ENCODE results near the gene CEMIP. TPM values are rescaled to one million over a fixed set of nuclear protein-coding genes. Genes with fewer than 3 reads are reported as not detected.

The CEMIP gene
- total RNA-seq, 2 experiments from 2014 or later, result not detected

- CTCF ChIA-PET, result interaction anchor here (1.6 kb wide), 1 partner anchor 96 kb away, joined by 3 read pairs; no protein-coding TSS in a partner anchor
- intact Hi-C loops (cut with micrococcal nuclease), result no loop called here
Observed at GRCh38 chr15:80871858-80872257, 92.7 kb downstream of the CEMIP start.

GRCh38 chr15:80873366-80873952 lies 94.3 kb downstream of the CEMIP start:
- CTCF ChIA-PET, result no interaction called here

More at GRCh38 chr15:80871858-80872257, 92.7 kb downstream of the CEMIP start:
- no peak for DNase-seq
- H3K36me3 Mint-ChIP-seq (ENCODE audit: low read depth), result no peaks in the 10 kb centered on the region
- no peaks in the 10 kb centered on the region for H3K27me3 Mint-ChIP-seq (ENCODE audit: low read depth)
- H3K27ac Mint-ChIP-seq, result no peak overlapping the region
- H3K4me3 Mint-ChIP-seq, result no peak overlapping the region
- no peaks in the 10 kb centered on the region for H3K4me1 Mint-ChIP-seq (ENCODE audit: low read depth)
- H3K9me3 Mint-ChIP-seq, result no peaks in the 10 kb centered on the region

GRCh38 chr15:80875568-80876347 lies 96.6 kb downstream of the CEMIP start:
- intact Hi-C loops (cut with micrococcal nuclease), result no loop called here
- no peak overlapping the region for H3K4me3 Mint-ChIP-seq
- DNase-seq, result no peak
- CTCF ChIA-PET, result no interaction called here
- H3K27me3 Mint-ChIP-seq (ENCODE audit: low read depth), result no peaks in the 10 kb centered on the region
- no peaks in the 10 kb centered on the region for H3K9me3 Mint-ChIP-seq
- H3K4me1 Mint-ChIP-seq (ENCODE audit: low read depth), result no peaks in the 10 kb centered on the region
- H3K36me3 Mint-ChIP-seq (ENCODE audit: low read depth), result no peaks in the 10 kb centered on the region
- H3K27ac Mint-ChIP-seq, result no peak overlapping the region

More at GRCh38 chr15:80873366-80873952, 94.3 kb downstream of the CEMIP start:
- Mint-ChIP-seq H3K36me3 (ENCODE audit: low read depth) (no peaks in the 10 kb centered on the region), H3K27me3 (ENCODE audit: low read depth) (no peaks in the 10 kb centered on the region), H3K4me1 (ENCODE audit: low read depth) (no peaks in the 10 kb centered on the region), H3K27ac (no peak overlapping the region), H3K9me3 (no peaks in the 10 kb centered on the region), H3K4me3 (no peak overlapping the region)
- intact Hi-C loops (cut with micrococcal nuclease), result no loop called here
- DNase-seq, result no peak

DNA sequence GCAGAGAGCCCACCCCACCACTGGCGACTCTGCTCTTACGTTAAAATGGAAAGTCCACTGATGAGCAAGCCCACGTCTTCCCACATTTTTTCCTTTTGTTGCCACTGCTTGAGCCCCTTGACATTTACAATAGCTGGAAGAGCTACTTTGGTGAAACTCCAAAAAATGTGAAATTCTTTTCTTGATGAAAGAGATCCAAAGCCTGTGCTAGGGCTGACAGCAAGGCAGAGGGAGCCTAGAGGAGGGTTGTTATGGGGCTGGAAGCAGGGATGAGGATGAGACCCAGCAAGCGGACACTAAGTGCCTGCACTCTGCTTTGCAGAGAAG lies 97.1 kb downstream of the CEMIP start:
- no peaks in the 10 kb centered on the region for H3K9me3 Mint-ChIP-seq
- no peak for DNase-seq
- no peaks in the 10 kb centered on the region for H3K27me3 Mint-ChIP-seq (ENCODE audit: low read depth)
- H3K36me3 Mint-ChIP-seq (ENCODE audit: low read depth), result no peaks in the 10 kb centered on the region
- no peak overlapping the region for H3K4me3 Mint-ChIP-seq
- H3K4me1 Mint-ChIP-seq (ENCODE audit: low read depth), result no peaks in the 10 kb centered on the region
- CTCF ChIA-PET, result no interaction called here
- no peak overlapping the region for H3K27ac Mint-ChIP-seq
- intact Hi-C loops (cut with micrococcal nuclease), result no loop called here

DNA sequence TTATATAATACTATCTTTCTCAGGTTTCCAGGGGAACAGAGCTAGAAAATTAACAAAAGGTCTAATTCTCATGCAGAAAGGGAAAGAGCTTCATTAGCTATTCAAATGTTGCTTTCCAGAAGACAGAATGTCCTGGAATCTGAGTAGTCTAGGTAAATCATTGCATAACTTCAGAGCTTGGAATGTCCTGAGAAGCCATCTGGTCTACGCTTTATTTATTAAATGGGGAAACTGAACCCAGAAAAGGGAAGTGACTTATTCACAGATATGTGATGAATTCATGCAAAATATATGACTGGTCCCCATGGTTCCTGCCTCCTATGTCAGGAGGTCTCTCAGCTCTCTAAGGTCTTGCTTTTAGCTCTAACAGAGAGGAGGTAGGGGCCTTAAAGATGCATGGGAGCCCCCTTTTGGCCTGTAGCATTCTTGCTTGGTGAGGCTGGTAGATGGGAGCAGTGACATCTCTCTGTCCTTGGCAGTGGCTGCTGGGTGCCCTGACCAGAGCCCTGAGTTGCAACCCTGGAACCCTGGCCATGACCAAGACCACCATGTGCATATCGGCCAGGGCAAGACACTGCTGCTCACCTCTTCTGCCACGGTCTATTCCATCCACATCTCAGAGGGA lies 99.2 kb downstream of the CEMIP start:
- no peak for DNase-seq
- CTCF ChIA-PET, result interaction anchor here (1.2 kb wide), 1 partner anchor 17 kb away, joined by 3 read pairs; no protein-coding TSS in a partner anchor
- no peak overlapping the region for H3K27ac Mint-ChIP-seq
- intact Hi-C loops (cut with micrococcal nuclease), result no loop called here
- no peaks in the 10 kb centered on the region for H3K9me3 Mint-ChIP-seq
- no peaks in the 10 kb centered on the region for H3K4me1 Mint-ChIP-seq (ENCODE audit: low read depth)
- no peaks in the 10 kb centered on the region for H3K36me3 Mint-ChIP-seq (ENCODE audit: low read depth)
- no peaks in the 10 kb centered on the region for H3K27me3 Mint-ChIP-seq (ENCODE audit: low read depth)
- H3K4me3 Mint-ChIP-seq, result no peak overlapping the region

DNA sequence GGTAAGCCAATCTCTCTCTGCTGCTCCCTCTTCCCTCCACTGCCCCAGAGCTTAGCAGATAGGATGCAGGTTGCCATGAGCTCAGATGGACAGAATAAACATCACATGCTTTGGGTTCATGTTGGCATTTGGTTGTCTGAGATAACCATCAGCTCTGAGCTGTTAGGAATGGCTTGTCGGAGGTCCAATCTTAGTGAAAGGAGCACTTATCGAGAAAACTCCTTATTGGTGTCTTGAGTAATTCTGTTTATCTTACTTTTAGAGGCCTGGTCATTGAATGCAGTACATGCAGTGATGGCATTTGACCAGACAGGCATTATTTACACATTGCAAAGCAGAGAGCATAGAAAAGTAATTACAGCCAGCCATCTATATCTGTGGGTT lies 99.7 kb downstream of the CEMIP start:
- no peaks in the 10 kb centered on the region for H3K36me3 Mint-ChIP-seq (ENCODE audit: low read depth)
- DNase-seq, result no peak
- H3K27ac Mint-ChIP-seq, result no peak overlapping the region
- no peaks in the 10 kb centered on the region for H3K9me3 Mint-ChIP-seq
- no peaks in the 10 kb centered on the region for H3K4me1 Mint-ChIP-seq (ENCODE audit: low read depth)
- no peaks in the 10 kb centered on the region for H3K27me3 Mint-ChIP-seq (ENCODE audit: low read depth)
- CTCF ChIA-PET, result interaction anchor here (1.2 kb wide), 1 partner anchor 16 kb away, joined by 3 read pairs; no protein-coding TSS in a partner anchor
- no peak overlapping the region for H3K4me3 Mint-ChIP-seq
- intact Hi-C loops (cut with micrococcal nuclease), result no loop called here

- Mint-ChIP-seq H3K4me1 (ENCODE audit: low read depth) (no peaks in the 10 kb centered on the region), H3K27ac (no peak overlapping the region), H3K4me3 (no peak overlapping the region), H3K9me3 (no peaks in the 10 kb centered on the region), H3K27me3 (ENCODE audit: low read depth) (no peaks in the 10 kb centered on the region), H3K36me3 (ENCODE audit: low read depth) (no peaks in the 10 kb centered on the region)
- intact Hi-C loops (cut with micrococcal nuclease), result no loop called here
- no peak for DNase-seq
- CTCF ChIA-PET, result no interaction called here
Observed at GRCh38 chr15:80880086-80880485, 100.9 kb downstream of the CEMIP start.

DNA sequence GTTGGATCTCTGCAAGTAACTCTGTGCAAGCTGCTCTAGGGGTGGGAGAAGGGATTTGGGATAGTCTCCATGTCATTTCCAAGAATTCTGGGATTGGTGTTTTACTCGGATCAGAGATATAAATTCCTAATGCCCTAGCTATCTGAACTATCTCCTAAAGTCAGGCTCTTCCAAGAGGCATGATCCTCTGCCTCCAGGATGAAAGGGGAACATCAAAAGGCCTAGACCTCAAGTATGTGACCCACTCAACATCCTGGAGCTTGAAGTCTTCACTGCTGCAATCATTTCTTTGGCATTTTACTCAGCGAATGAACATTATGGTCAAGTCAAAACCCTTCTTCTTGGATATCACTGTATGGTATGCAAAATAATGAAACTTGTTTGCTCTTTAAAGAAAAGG lies 104.5 kb downstream of the CEMIP start:
- no peak for DNase-seq
- no peak overlapping the region for H3K4me3 Mint-ChIP-seq
- no peak overlapping the region for H3K27ac Mint-ChIP-seq
- no peaks in the 10 kb centered on the region for H3K9me3 Mint-ChIP-seq
- intact Hi-C loops (cut with micrococcal nuclease), result no loop called here
- H3K4me1 Mint-ChIP-seq (ENCODE audit: low read depth), result peaks cover 3% of the 10 kb centered on the region
- CTCF ChIA-PET, result no interaction called here
- H3K27me3 Mint-ChIP-seq (ENCODE audit: low read depth), result no peaks in the 10 kb centered on the region
- H3K36me3 Mint-ChIP-seq (ENCODE audit: low read depth), result no peaks in the 10 kb centered on the region

GRCh38 chr15:80885016-80885579 lies 105.9 kb downstream of the CEMIP start:
- Mint-ChIP-seq H3K9me3 (no peaks in the 10 kb centered on the region), H3K4me1 (ENCODE audit: low read depth) (peaks cover 7% of the 10 kb centered on the region), H3K36me3 (ENCODE audit: low read depth) (no peaks in the 10 kb centered on the region), H3K27ac (no peak overlapping the region), H3K4me3 (no peak overlapping the region), H3K27me3 (ENCODE audit: low read depth) (no peaks in the 10 kb centered on the region)
- intact Hi-C loops (cut with micrococcal nuclease), result no loop called here
- no peak for DNase-seq
- CTCF ChIA-PET, result interaction anchor here (1.0 kb wide), 1 partner anchor 9 kb away, joined by 3 read pairs; no protein-coding TSS in a partner anchor

DNA sequence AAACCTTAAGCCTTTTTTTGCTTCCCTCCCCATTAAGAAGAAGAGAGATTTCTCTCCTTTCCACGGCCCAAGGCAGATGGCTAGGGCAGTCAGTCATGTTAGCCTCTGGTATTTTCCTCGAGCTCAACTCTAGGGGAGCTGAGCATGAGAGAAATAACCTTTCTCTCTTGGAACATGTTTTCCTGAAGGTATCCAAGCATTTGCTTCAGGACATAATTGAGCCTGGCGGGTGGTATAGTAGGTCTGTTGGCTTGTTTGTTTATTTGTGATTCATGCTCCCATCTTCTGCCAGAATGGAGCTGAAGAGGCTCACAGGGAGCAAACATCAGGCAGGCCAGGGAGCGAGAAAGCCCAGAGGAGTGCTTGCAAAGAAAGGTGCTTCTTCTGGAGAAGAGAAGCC lies 108.0 kb downstream of the CEMIP start:
- no peaks in the 10 kb centered on the region for H3K36me3 Mint-ChIP-seq (ENCODE audit: low read depth)
- no peak overlapping the region for H3K27ac Mint-ChIP-seq
- peaks cover 7% of the 10 kb centered on the region for H3K4me1 Mint-ChIP-seq (ENCODE audit: low read depth)
- no peaks in the 10 kb centered on the region for H3K9me3 Mint-ChIP-seq
- H3K4me3 Mint-ChIP-seq, result no peak overlapping the region
- CTCF ChIA-PET, result no interaction called here
- intact Hi-C loops (cut with micrococcal nuclease), result no loop called here
- H3K27me3 Mint-ChIP-seq (ENCODE audit: low read depth), result no peaks in the 10 kb centered on the region
- DNase-seq, result no peak

DNA sequence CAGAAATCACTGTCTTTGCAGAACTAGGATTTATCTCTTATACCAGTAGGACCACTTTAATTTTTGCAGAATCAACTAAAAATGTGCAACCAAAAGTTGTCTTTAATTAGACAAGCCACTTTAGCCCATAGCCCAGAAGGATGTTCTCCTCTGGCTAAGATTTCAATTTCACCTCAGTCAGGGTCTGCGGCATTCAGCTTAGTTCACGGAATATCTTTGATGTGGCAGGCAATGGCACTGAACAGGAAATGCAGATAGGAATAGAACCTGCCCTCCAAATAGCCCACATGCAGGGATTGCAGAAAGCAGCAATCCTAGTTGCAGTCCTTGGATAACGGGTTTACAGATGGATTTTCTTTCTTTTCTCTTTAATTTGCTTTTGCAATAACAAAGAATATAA lies 109.7 kb downstream of the CEMIP start:
- intact Hi-C loops (cut with micrococcal nuclease), result no loop called here

DNA sequence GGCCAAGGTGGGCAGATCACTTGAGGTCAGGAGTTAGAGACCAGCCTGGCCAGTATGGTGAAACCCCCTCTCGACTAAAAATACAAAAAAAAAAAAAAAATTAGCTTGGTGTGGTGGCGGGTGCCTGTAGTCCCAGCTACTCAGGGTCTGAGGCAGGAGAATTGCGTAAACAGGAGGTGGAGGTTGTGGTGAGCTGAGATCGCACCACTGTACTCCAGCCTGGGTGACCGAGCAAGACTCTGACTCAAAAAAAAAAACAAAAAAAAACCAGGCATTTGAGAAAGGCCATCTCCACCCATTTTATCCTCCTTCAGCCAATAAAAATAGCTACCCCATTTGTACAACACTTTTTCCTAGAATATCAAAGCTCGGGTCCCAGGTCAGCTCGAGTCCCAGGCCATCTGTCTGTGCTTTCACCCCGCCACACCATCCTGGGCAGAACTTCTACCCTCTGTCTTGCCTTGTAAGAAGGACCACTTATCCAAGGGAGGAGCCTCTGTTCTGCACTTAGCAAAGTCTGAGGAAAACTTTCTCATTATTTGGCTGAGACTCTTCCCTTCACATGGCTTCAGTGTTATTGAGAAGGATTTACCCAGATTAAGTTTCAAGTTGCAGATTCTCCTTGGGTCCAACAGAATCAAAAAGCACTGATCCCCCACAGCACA lies 111.3 kb downstream of the CEMIP start:
- Mint-ChIP-seq H3K4me1 (ENCODE audit: low read depth) (peaks cover 7% of the 10 kb centered on the region), H3K9me3 (peaks cover under 1% of the 10 kb centered on the region), H3K36me3 (ENCODE audit: low read depth) (no peaks in the 10 kb centered on the region), H3K27ac (no peak overlapping the region), H3K4me3 (no peak overlapping the region), H3K27me3 (ENCODE audit: low read depth) (no peaks in the 10 kb centered on the region)
- intact Hi-C loops (cut with micrococcal nuclease), result no loop called here
- CTCF ChIA-PET, result interaction anchor here (1.0 kb wide), 1 partner anchor 114 kb away, joined by 3 read pairs; no protein-coding TSS in a partner anchor
- DNase-seq, result no peak

More for the DNA sequence above, 109.7 kb downstream of the CEMIP start:
- H3K27me3 Mint-ChIP-seq (ENCODE audit: low read depth), result no peaks in the 10 kb centered on the region
- no peak for DNase-seq
- no peaks in the 10 kb centered on the region for H3K9me3 Mint-ChIP-seq
- H3K4me3 Mint-ChIP-seq, result no peak overlapping the region
- H3K27ac Mint-ChIP-seq, result no peak overlapping the region
- H3K4me1 Mint-ChIP-seq (ENCODE audit: low read depth), result peaks cover 7% of the 10 kb centered on the region
- CTCF ChIA-PET, result interaction anchor here (0.7 kb wide), 1 partner anchor 20 kb away, joined by 3 read pairs; no protein-coding TSS in a partner anchor
- H3K36me3 Mint-ChIP-seq (ENCODE audit: low read depth), result no peaks in the 10 kb centered on the region

Data from activated naive CD4-positive, alpha-beta T cell treated with anti-CD3 and anti-CD28 coated beads for 36 hours (primary cell).